Measurements from ENCODE around the gene IARS2.

GRCh38 chr1:220127076-220127475 lies 33.1 kb downstream of the IARS2 start:
- no peak for TF ChIP-seq POLR2A (IDR thresholded peaks at IDR 0.05; ENCODE audit: low read depth, low read length)
- no peak for TF ChIP-seq TAF1 (IDR thresholded peaks at IDR 0.05; ENCODE audit: borderline replicate concordance, low read depth, low read length)
